H1 (cell line): ENCODE results near the gene DRC3. TPM values are rescaled to one million over a fixed set of nuclear protein-coding genes. Genes with fewer than 3 reads are reported as not detected.
A peak's percentile ranks its signal among the peaks of the same experiment; 100 is the strongest.

ENCODE experiments used
- CTCF ChIA-PET: fragments of 300-600 bp; sonication (Branson Sonifier 250); formaldehyde crosslinking; loops from one replicate; lab custom pipeline; 2021; ENCODE audit not compliant: partially characterized antibody; lab: Charles Lee
- POLR2A ChIA-PET: fragments of 300-600 bp; sonication (Branson Sonifier 250); formaldehyde crosslinking; loops from one replicate; lab custom pipeline; 2021; ENCODE audit warnings: inconsistent platforms; ENCODE audit not compliant: partially characterized antibody; lab: Charles Lee
- DNase-seq, 2 experiments: peaks; one replicate each; pipeline versions ENCODE4 v3.0.0 to v3.0.0-alpha.2; 2010 to 2022; ENCODE audit warnings: low spot score in 2 of 2, low read depth in 1 of 2, mixed read lengths in 1 of 2
- FAIRE-seq: peaks from 2 replicates; lab custom pipeline; 2011; peaks lifted over from hg19 to GRCh38; lab: Jason Lieb, UNC
- H2AFZ ChIP-seq: 2 replicates; pipeline ENCODE4 v1.8.1; 2012; ENCODE audit warnings: low read length, inconsistent platforms
- H2AK5ac ChIP-seq: 2 replicates; pipeline ENCODE4 v1.6.1; 2013; ENCODE audit warnings: low read depth, low read length
- H2BK120ac ChIP-seq: replicated peaks from 2 replicates; pipeline ENCODE3; 2013; ENCODE audit warnings: low read depth, low read length, inconsistent platforms
- H2BK12ac ChIP-seq: 2 replicates; pipeline ENCODE4 v1.6.1; 2013; ENCODE audit warnings: low read depth, low read length
- H2BK15ac ChIP-seq: 2 replicates; pipeline ENCODE4 v1.6.1; 2013; ENCODE audit warnings: low read length
- H2BK20ac ChIP-seq: 2 replicates; pipeline ENCODE4 v1.6.1; 2013; ENCODE audit warnings: low read length
- H2BK5ac ChIP-seq: 2 replicates; pipeline ENCODE4 v1.6.1; 2013; ENCODE audit warnings: low read depth, low read length
- H3K14ac ChIP-seq: 2 replicates; pipeline ENCODE4 v1.6.1; 2013; ENCODE audit warnings: inconsistent platforms; ENCODE audit not compliant: insufficient read length
- H3K18ac ChIP-seq: 2 replicates; pipeline ENCODE4 v1.6.1; 2013; ENCODE audit warnings: low read length; ENCODE audit errors: extremely low read depth
- H3K23ac ChIP-seq: 2 replicates; pipeline ENCODE4 v1.6.1; 2013; ENCODE audit warnings: inconsistent platforms; ENCODE audit not compliant: insufficient read length
- H3K23me2 ChIP-seq: 2 replicates; pipeline ENCODE4 v1.6.1; 2013; ENCODE audit warnings: low read depth, low read length
- H3K27ac ChIP-seq: 2 replicates; pipeline ENCODE4 v1.6.1; 2011; ENCODE audit warnings: low read depth, low read length, inconsistent platforms
- H3K27me3 ChIP-seq, 4 experiments: replicated peaks in 1 of 4; 1 replicate in 1 of 4; 2 replicates in 3 of 4; pipeline versions ENCODE4 v1.6.1 to v1.8.1; 2011 to 2013; ENCODE audit warnings: low read length in 3 of 4, mild to moderate bottlenecking in 3 of 4, inconsistent platforms in 2 of 4, mixed read lengths in 2 of 4, moderate library complexity in 1 of 4; ENCODE audit not compliant: control insufficient read depth in 3 of 4, insufficient read depth in 3 of 4; ENCODE audit errors: extremely low read depth in 1 of 4
- H3K36me3 ChIP-seq, 4 experiments: 2 replicates each; pipeline versions ENCODE4 v1.6.1 to v1.8.1; 2011 to 2013; ENCODE audit warnings: mild to moderate bottlenecking in 4 of 4, low read length in 3 of 4, moderate library complexity in 2 of 4, control low read depth in 1 of 4, inconsistent platforms in 1 of 4; ENCODE audit not compliant: insufficient read depth in 4 of 4, control insufficient read depth in 2 of 4
- H3K4ac ChIP-seq: replicated peaks from 2 replicates; pipeline ENCODE3; 2013; ENCODE audit warnings: low read length, low read depth, mixed read lengths, inconsistent platforms; ENCODE audit not compliant: insufficient read length
- H3K4me1 ChIP-seq, 4 experiments: replicated peaks in 1 of 4; 1 replicate in 1 of 4; 2 replicates in 3 of 4; pipeline versions ENCODE4 v1.6.1 to v1.8.1; 2011 to 2013; ENCODE audit warnings: low read length in 3 of 4, inconsistent platforms in 2 of 4, mixed read lengths in 1 of 4; ENCODE audit not compliant: insufficient read depth in 4 of 4, control insufficient read depth in 3 of 4
- H3K4me2 ChIP-seq, 2 experiments: 2 replicates each; pipeline versions ENCODE4 v1.6.1 to v1.8.1; 2011 to 2013; ENCODE audit warnings: low read depth in 2 of 2, low read length in 2 of 2, control low read depth in 1 of 2, inconsistent platforms in 1 of 2, mild to moderate bottlenecking in 1 of 2; ENCODE audit not compliant: insufficient read depth in 1 of 2
- H3K4me3 ChIP-seq, 4 experiments: fragments of 200-600, 300-600 bp in 1 of 4; sonication (generic), shearing (Covaris generic), sonication (Bioruptor Twin) in 1 of 4; 2 replicates each; pipeline versions ENCODE4 v1.5.1 to v1.8.1; 2011 to 2016; ENCODE audit warnings: low read length in 4 of 4, low read depth in 3 of 4, control low read depth in 2 of 4, inconsistent platforms in 2 of 4, mild to moderate bottlenecking in 2 of 4, mixed read lengths in 1 of 4, moderate library complexity in 1 of 4; ENCODE audit not compliant: insufficient read depth in 2 of 4; ENCODE audit errors: extremely low read depth in 1 of 4
- H3K56ac ChIP-seq: replicated peaks from 2 replicates; pipeline ENCODE3; 2013; ENCODE audit warnings: low read depth, mild to moderate bottlenecking, mixed read lengths, low read length, inconsistent platforms; ENCODE audit not compliant: insufficient read length
- H3K79me1 ChIP-seq: 2 replicates; pipeline ENCODE4 v1.6.1; 2013; ENCODE audit warnings: low read depth, low read length, control low read depth
- H3K79me2 ChIP-seq, 2 experiments: 2 replicates each; pipeline versions ENCODE4 v1.6.1 to v1.8.1; 2012 to 2013; ENCODE audit warnings: low read length in 2 of 2, mild to moderate bottlenecking in 2 of 2, inconsistent platforms in 1 of 2; ENCODE audit not compliant: insufficient read depth in 2 of 2, control insufficient read depth in 1 of 2
- H3K9ac ChIP-seq, 4 experiments: replicated peaks in 1 of 4; 1 replicate in 1 of 4; 2 replicates in 3 of 4; pipeline versions ENCODE4 v1.6.1 to v1.8.1; 2011 to 2013; ENCODE audit warnings: low read depth in 3 of 4, low read length in 3 of 4, control low read depth in 2 of 4, mild to moderate bottlenecking in 2 of 4, moderate library complexity in 2 of 4, inconsistent platforms in 1 of 4; ENCODE audit errors: extremely low read depth in 1 of 4
- H3K9me3 ChIP-seq, 2 experiments: 2 replicates each; pipeline versions ENCODE4 v1.6.1 to v1.8.1; 2012 to 2013; ENCODE audit warnings: mild to moderate bottlenecking in 2 of 2, moderate library complexity in 2 of 2, control low read depth in 1 of 2, inconsistent platforms in 1 of 2, low read depth in 1 of 2, low read length in 1 of 2, mixed read lengths in 1 of 2; ENCODE audit not compliant: insufficient read depth in 2 of 2
- H4K20me1 ChIP-seq, 2 experiments: replicated peaks in 1 of 2; 2 replicates each; pipeline versions ENCODE3 to v1.8.1; 2011 to 2013; ENCODE audit warnings: inconsistent platforms in 2 of 2, low read length in 2 of 2, mild to moderate bottlenecking in 1 of 2; ENCODE audit not compliant: insufficient read depth in 2 of 2, control insufficient read depth in 1 of 2
- H4K5ac ChIP-seq: 2 replicates; pipeline ENCODE4 v1.6.1; 2013; ENCODE audit warnings: low read length, low read depth, mixed read lengths, inconsistent platforms; ENCODE audit not compliant: insufficient read length
- H4K8ac ChIP-seq: 2 replicates; pipeline ENCODE4 v1.8.0; 2013; ENCODE audit warnings: mild to moderate bottlenecking, moderate library complexity, low read length, inconsistent platforms; ENCODE audit not compliant: insufficient read depth; ENCODE audit errors: extremely low read depth
- H4K91ac ChIP-seq: replicated peaks from 2 replicates; pipeline ENCODE3; 2013; ENCODE audit warnings: low read length, mixed read lengths, inconsistent platforms; ENCODE audit not compliant: insufficient read length
- TEAD4 ChIP-seq: IDR thresholded peaks from 2 replicates; pipeline ENCODE4 v1.6.1; 2012; ENCODE audit warnings: low read depth, low read length, inconsistent platforms, mixed read lengths
- WGBS, 2 experiments: shearing (Covaris generic) in 1 of 2; methylation state at CpG; one replicate each; pipeline versions ENCODE4 v1.1.6 to v1.1.7; 2013 to 2015; ENCODE audit warnings: low lambda C conversion rate in 2 of 2, mixed read lengths in 2 of 2, inconsistent platforms in 1 of 2, low coverage in 1 of 2, missing lambda C conversion rate in 1 of 2; ENCODE audit not compliant: insufficient replicate concordance in 2 of 2, insufficient coverage in 1 of 2, insufficient read length in 1 of 2; ENCODE audit errors: extremely low coverage in 1 of 2, missing lambda C conversion rate in 1 of 2; 5-methylcytosine and 5-hydroxymethylcytosine counted together
- polyA plus RNA-seq, 7 experiments: library from polyadenylated mRNA; depleted of rRNA in 3 of 7; stranded (reverse) in 5 of 7; unstranded in 2 of 7; fragments of >200 nt in 5 of 7; fragments of 200-250 nt in 2 of 7; gene quantifications; 1 replicate in 5 of 7; 2 replicates in 1 of 7; 4 replicates in 1 of 7; pipeline versions ENCODE4 v1.2.1 to v1.2.3, GENCODE V29; 2011 to 2013; ENCODE audit warnings: missing spikeins in 2 of 7, mixed read lengths in 2 of 7
- total RNA-seq: library from RNA; stranded (reverse); fragmentation: NEBNext Ultra II Directional; extraction: Animal tissue kit (Norgen Biotek cat#: 25700); gene quantifications from 2 replicates; pipeline ENCODE4 v1.2.1, GENCODE V29; 2021
- TF ChIP-seq, protein P1 (sequence below), 3 experiments: IDR thresholded peaks; 1 replicate in 2 of 3; 2 replicates in 1 of 3; pipeline versions ENCODE4 v1.5.1 to v1.6.1; 2011; ENCODE audit warnings: low read length in 3 of 3, mild to moderate bottlenecking in 3 of 3, inconsistent platforms in 2 of 3, low read depth in 1 of 3, moderate library complexity in 1 of 3; ENCODE audit not compliant: insufficient read depth in 1 of 3; ENCODE audit errors: control extremely low read depth in 1 of 3

DRC3 gene
- total and polyA plus RNA-seq, 2 of the 8 experiments (the other 6 are each of a cell fraction or from before 2014, with no cell fraction given) = 0.59 TPM; not detected in 1

- TF ChIP-seq TEAD4 = peak; percentile 56; the same call in 1 of the 2 replicates
- TF ChIP-seq, protein P1, sequence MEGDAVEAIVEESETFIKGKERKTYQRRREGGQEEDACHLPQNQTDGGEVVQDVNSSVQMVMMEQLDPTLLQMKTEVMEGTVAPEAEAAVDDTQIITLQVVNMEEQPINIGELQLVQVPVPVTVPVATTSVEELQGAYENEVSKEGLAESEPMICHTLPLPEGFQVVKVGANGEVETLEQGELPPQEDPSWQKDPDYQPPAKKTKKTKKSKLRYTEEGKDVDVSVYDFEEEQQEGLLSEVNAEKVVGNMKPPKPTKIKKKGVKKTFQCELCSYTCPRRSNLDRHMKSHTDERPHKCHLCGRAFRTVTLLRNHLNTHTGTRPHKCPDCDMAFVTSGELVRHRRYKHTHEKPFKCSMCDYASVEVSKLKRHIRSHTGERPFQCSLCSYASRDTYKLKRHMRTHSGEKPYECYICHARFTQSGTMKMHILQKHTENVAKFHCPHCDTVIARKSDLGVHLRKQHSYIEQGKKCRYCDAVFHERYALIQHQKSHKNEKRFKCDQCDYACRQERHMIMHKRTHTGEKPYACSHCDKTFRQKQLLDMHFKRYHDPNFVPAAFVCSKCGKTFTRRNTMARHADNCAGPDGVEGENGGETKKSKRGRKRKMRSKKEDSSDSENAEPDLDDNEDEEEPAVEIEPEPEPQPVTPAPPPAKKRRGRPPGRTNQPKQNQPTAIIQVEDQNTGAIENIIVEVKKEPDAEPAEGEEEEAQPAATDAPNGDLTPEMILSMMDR (IDR thresholded peaks at IDR 0.05; ENCODE audit: control extremely low read depth in 1 of 3, insufficient read depth in 1 of 3, low read depth in 1 of 3, low read length in 3 of 3) = no peak
- Histone ChIP-seq H3K4me1 (peaks cover 3 to 16% (median 12%) of the 10 kb centered on the region in 4 experiments), H2AFZ (0 out of 2 replicates have a peak overlapping the region, but pooled peaks have one; percentile 16), H2BK15ac (0 out of 2 replicates have a peak overlapping the region, but pooled peaks have one; percentile 50), H2BK20ac (0 out of 2 replicates have a peak overlapping the region, but pooled peaks have one; percentile 19), H4K20me1 (no peaks in the 10 kb centered on the region), H3K23ac (no peak overlapping the region), H3K79me1 (no peaks in the 10 kb centered on the region), H3K27ac (no peak overlapping the region), H3K36me3 (no peaks in the 10 kb centered on the region), H2AK5ac (no peak overlapping the region), H4K5ac (no peak overlapping the region), H4K8ac (no peak overlapping the region), H4K91ac (no peak overlapping the region), H3K18ac (peak overlapping the region; percentile 78; the same call in 1 of the 2 replicates), H3K79me2 (no peaks in the 10 kb centered on the region), H3K27me3 (no peaks in the 10 kb centered on the region), H3K4ac (no peak overlapping the region), H3K9ac (no peak overlapping the region), H2BK120ac (no peak overlapping the region), H3K4me2 (peak overlapping the region; percentile 24 to 37), H3K9me3 (no peaks in the 10 kb centered on the region), H2BK12ac (no peak overlapping the region; the same call in 1 of the 2 replicates), H2BK5ac (no peak overlapping the region; the same call in 1 of the 2 replicates), H3K4me3 (no peak overlapping the region), H3K14ac (no peak overlapping the region), H3K23me2 (no peaks in the 10 kb centered on the region), H3K56ac (no peak overlapping the region)
- DNase-seq = no peak
- CTCF ChIA-PET = interaction anchor here (0.6 to 4.3 kb wide), 11 partner anchors 8 to 674 kb away, joined by 3 to 15 read pairs (median 4); no protein-coding TSS in a partner anchor
- no peak for FAIRE-seq
- POLR2A ChIA-PET = interaction anchor here (0.6 to 1.6 kb wide), 6 partner anchors 8 to 111 kb away, joined by 3 to 5 read pairs (median 4); no protein-coding TSS in a partner anchor
- 56% methylated on average over 3 of the region's 3 CpGs; no CpG with 5 or more reads in 1 of the 2 experiments for WGBS, 2 experiments
Measured at GRCh38 chr17:17943281-17943984, 29.2 kb upstream of the DRC3 start.
